ENCODE data around the gene LIPT2. TPM values are rescaled to one million over a fixed set of nuclear protein-coding genes. Genes with fewer than 3 reads are reported as not detected.

LIPT2 gene
- total and polyA plus RNA-seq, 4 donors: 2.3 to 7.9 (median 5.9) TPM

DNA sequence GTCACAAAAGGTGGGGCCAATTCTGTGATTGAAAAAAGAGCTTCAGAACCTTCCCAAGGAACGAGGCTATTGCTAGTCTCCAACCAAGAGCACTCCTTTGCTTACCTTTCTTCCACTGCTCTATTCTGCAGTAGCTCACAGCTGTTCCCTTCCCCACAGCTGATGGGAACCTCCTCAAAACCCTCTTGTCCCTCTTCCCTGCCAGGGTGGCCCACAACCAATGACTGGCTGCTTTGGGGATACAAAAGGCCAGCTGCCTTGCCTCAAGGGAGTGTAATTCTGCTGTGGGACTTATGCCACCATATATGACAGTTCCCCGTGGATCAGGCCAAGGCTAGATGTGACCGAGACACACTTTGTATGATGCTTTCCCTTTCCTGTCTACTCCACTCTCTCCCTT lies 41.2 kb downstream of the LIPT2 start (continued):
- TF ChIP-seq, protein P1, sequence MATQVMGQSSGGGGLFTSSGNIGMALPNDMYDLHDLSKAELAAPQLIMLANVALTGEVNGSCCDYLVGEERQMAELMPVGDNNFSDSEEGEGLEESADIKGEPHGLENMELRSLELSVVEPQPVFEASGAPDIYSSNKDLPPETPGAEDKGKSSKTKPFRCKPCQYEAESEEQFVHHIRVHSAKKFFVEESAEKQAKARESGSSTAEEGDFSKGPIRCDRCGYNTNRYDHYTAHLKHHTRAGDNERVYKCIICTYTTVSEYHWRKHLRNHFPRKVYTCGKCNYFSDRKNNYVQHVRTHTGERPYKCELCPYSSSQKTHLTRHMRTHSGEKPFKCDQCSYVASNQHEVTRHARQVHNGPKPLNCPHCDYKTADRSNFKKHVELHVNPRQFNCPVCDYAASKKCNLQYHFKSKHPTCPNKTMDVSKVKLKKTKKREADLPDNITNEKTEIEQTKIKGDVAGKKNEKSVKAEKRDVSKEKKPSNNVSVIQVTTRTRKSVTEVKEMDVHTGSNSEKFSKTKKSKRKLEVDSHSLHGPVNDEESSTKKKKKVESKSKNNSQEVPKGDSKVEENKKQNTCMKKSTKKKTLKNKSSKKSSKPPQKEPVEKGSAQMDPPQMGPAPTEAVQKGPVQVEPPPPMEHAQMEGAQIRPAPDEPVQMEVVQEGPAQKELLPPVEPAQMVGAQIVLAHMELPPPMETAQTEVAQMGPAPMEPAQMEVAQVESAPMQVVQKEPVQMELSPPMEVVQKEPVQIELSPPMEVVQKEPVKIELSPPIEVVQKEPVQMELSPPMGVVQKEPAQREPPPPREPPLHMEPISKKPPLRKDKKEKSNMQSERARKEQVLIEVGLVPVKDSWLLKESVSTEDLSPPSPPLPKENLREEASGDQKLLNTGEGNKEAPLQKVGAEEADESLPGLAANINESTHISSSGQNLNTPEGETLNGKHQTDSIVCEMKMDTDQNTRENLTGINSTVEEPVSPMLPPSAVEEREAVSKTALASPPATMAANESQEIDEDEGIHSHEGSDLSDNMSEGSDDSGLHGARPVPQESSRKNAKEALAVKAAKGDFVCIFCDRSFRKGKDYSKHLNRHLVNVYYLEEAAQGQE (IDR thresholded peaks at IDR 0.05): no peak
- no peak for TF ChIP-seq NR2F2 (IDR thresholded peaks at IDR 0.05)
- TF ChIP-seq, protein P2, sequence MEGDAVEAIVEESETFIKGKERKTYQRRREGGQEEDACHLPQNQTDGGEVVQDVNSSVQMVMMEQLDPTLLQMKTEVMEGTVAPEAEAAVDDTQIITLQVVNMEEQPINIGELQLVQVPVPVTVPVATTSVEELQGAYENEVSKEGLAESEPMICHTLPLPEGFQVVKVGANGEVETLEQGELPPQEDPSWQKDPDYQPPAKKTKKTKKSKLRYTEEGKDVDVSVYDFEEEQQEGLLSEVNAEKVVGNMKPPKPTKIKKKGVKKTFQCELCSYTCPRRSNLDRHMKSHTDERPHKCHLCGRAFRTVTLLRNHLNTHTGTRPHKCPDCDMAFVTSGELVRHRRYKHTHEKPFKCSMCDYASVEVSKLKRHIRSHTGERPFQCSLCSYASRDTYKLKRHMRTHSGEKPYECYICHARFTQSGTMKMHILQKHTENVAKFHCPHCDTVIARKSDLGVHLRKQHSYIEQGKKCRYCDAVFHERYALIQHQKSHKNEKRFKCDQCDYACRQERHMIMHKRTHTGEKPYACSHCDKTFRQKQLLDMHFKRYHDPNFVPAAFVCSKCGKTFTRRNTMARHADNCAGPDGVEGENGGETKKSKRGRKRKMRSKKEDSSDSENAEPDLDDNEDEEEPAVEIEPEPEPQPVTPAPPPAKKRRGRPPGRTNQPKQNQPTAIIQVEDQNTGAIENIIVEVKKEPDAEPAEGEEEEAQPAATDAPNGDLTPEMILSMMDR (IDR thresholded peaks at IDR 0.05; ENCODE audit: low read depth, low read length, missing input control): no peak

DNA sequence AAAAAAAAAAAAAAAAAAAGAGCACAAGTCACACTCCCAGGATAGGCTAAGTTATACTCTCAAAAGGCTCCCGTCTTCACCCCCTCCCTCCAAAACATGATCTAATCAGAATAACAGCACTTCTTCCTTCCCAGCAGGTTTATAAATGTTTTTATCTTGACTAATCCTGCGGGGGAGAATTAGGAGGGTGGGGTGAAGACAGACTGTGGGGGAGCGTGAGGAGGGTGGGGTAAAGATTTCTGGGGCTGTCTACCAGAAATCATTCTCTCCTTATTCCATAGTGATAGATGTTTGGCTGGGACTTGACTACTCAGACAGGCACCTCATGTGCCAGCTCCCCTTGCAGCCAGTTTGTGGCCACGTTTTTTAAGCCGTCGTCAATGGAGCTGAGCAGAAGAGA lies 43.2 kb downstream of the LIPT2 start:
- Histone ChIP-seq H3K27me3 (ENCODE audit: control insufficient read depth in 4 of 4, insufficient read depth in 4 of 4, low read length in 3 of 4) (no peaks in the 10 kb centered on the region), H3K9ac (ENCODE audit: low read depth in 1 of 2, low read length in 2 of 2) (no peak overlapping the region), H3K4me3 (ENCODE audit: low read depth in 1 of 3, low read length in 3 of 3) (no peak overlapping the region), H3K36me3 (ENCODE audit: control insufficient read depth in 4 of 4, insufficient read depth in 3 of 4, low read depth in 1 of 4, low read length in 3 of 4) (no peaks in the 10 kb centered on the region), H3K4me1 (ENCODE audit: control insufficient read depth in 4 of 4, insufficient read depth in 4 of 4, low read length in 3 of 4) (no peaks in the 10 kb centered on the region), H3K27ac (ENCODE audit: low read depth in 1 of 2, low read length in 2 of 2) (no peak overlapping the region), H3K9me3 (ENCODE audit: control insufficient read depth in 4 of 4, low read length in 3 of 4) (no peaks in the 10 kb centered on the region)
- WGBS: 80% methylated on average over 6 of the region's 6 CpGs
- TF ChIP-seq SP1 (IDR thresholded peaks at IDR 0.05) (no peak), HNF4A (conservative IDR thresholded peaks at IDR 0.05) (no peak)
- no peak for DNase-seq (ENCODE audit: low spot score)

DNA sequence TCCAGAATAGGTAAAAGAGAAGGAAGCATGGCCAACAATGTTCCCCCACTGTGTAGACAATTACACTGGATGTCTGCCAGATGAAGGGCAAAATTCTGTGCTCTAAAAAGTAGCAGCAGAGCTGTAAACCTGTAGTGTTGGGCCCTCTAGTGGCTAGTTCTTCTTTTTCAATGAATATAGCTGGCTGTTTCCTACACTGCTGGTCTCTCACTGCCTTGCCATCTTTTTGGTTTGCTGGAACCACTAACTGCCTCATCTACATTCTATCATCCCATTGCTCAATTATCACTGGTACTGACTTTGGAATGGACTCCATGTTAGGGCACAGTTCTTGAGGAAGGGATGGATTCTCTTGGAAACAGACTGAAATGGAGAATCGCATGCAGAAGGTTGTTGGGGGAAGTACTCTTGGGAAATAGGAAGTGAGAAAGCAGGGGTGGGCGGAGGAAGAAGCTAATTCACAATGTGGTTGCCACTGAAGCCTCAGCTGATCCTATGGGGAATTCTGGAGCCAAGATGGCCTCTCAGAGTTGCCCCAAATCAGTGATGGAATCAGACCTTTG lies 44.1 kb downstream of the LIPT2 start:
- Histone ChIP-seq H3K36me3 (ENCODE audit: control insufficient read depth in 4 of 4, insufficient read depth in 3 of 4, low read depth in 1 of 4, low read length in 3 of 4) (no peaks in the 10 kb centered on the region), H3K27me3 (ENCODE audit: control insufficient read depth in 4 of 4, insufficient read depth in 4 of 4, low read length in 3 of 4) (no peaks in the 10 kb centered on the region), H3K4me3 (ENCODE audit: low read depth in 1 of 3, low read length in 3 of 3) (no peak overlapping the region), H3K9me3 (ENCODE audit: control insufficient read depth in 4 of 4, low read length in 3 of 4) (no peaks in the 10 kb centered on the region), H3K27ac (ENCODE audit: low read depth in 1 of 2, low read length in 2 of 2) (no peak overlapping the region), H3K4me1 (ENCODE audit: control insufficient read depth in 4 of 4, insufficient read depth in 4 of 4, low read length in 3 of 4) (no peaks in the 10 kb centered on the region), H3K9ac (ENCODE audit: low read depth in 1 of 2, low read length in 2 of 2) (no peak overlapping the region)
- no peak for DNase-seq (ENCODE audit: low spot score)
- 68% methylated on average over 2 of the region's 2 CpGs for WGBS
- TF ChIP-seq SP1 (IDR thresholded peaks at IDR 0.05): no peak
- no peak for TF ChIP-seq FOXA2 (IDR thresholded peaks at IDR 0.05)
- TF ChIP-seq, protein P3, sequence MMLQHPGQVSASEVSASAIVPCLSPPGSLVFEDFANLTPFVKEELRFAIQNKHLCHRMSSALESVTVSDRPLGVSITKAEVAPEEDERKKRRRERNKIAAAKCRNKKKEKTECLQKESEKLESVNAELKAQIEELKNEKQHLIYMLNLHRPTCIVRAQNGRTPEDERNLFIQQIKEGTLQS (IDR thresholded peaks at IDR 0.05): no peak
- peak in 1 of 2 donors; percentile 7 for TF ChIP-seq RXRA (IDR thresholded peaks at IDR 0.05)
- TF ChIP-seq, protein P1 (IDR thresholded peaks at IDR 0.05): no peak
- no peak for TF ChIP-seq NR2F2 (IDR thresholded peaks at IDR 0.05)
- TF ChIP-seq JUND (IDR thresholded peaks at IDR 0.05): no peak
- no peak for TF ChIP-seq FOXA1 (IDR thresholded peaks at IDR 0.05)
- TF ChIP-seq HNF4G (IDR thresholded peaks at IDR 0.05): no peak
- TF ChIP-seq RAD21 (IDR thresholded peaks at IDR 0.05): peak; percentile 96 to 98
- TF ChIP-seq YY1 (IDR thresholded peaks at IDR 0.05): no peak
- TF ChIP-seq, protein P4, sequence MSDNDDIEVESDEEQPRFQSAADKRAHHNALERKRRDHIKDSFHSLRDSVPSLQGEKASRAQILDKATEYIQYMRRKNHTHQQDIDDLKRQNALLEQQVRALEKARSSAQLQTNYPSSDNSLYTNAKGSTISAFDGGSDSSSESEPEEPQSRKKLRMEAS (IDR thresholded peaks at IDR 0.05): no peak
- TF ChIP-seq HNF4A (conservative IDR thresholded peaks at IDR 0.05): no peak
- TF ChIP-seq, protein P5, sequence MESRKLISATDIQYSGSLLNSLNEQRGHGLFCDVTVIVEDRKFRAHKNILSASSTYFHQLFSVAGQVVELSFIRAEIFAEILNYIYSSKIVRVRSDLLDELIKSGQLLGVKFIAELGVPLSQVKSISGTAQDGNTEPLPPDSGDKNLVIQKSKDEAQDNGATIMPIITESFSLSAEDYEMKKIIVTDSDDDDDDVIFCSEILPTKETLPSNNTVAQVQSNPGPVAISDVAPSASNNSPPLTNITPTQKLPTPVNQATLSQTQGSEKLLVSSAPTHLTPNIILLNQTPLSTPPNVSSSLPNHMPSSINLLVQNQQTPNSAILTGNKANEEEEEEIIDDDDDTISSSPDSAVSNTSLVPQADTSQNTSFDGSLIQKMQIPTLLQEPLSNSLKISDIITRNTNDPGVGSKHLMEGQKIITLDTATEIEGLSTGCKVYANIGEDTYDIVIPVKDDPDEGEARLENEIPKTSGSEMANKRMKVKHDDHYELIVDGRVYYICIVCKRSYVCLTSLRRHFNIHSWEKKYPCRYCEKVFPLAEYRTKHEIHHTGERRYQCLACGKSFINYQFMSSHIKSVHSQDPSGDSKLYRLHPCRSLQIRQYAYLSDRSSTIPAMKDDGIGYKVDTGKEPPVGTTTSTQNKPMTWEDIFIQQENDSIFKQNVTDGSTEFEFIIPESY (IDR thresholded peaks at IDR 0.05): no peak
- no peak for TF ChIP-seq TAF1 (conservative IDR thresholded peaks at IDR 0.05)
- TF ChIP-seq EGR1 (IDR thresholded peaks at IDR 0.05; ENCODE audit: low read depth in 2 of 2): no peak
- no peak for TF ChIP-seq GABPA (IDR thresholded peaks at IDR 0.05 in 1 of 2, conservative IDR thresholded peaks at IDR 0.05 in 1 of 2)
